HG03025 (cell line): ENCODE measurements around the gene UBIAD1.

ENCODE experiments used
- ATAC-seq: cut with Tn5 transposase; IDR thresholded peaks from one replicate; pipeline ENCODE4 v1.9.1; 2021; ENCODE audit warnings: mild to moderate bottlenecking, moderate library complexity; ENCODE audit not compliant: unreplicated experiment, low FRiP score

The UBIAD1 gene

GRCh38 chr1:11337580-11338073, 64.6 kb downstream of the UBIAD1 start:
- ATAC-seq = no peak
